HG03060 (cell line): ENCODE data around the gene PPM1H.

ENCODE experiments used
- ATAC-seq: cut with Tn5 transposase; IDR thresholded peaks from one replicate; pipeline ENCODE4 v1.9.1; 2021; ENCODE audit warnings: low read depth, moderate number of reproducible peaks; ENCODE audit not compliant: unreplicated experiment

PPM1H gene

GRCh38 chr12:62629971-62630739, 304.8 kb downstream of the PPM1H start:
- ATAC-seq: no peak

- ATAC-seq: no peak
Measured at GRCh38 chr12:62629413-62629812, 305.5 kb downstream of the PPM1H start.

- ATAC-seq: no peak
Measured at GRCh38 chr12:62627181-62627580, 307.8 kb downstream of the PPM1H start.

- ATAC-seq: no peak
Measured at GRCh38 chr12:62625228-62625627, 309.7 kb downstream of the PPM1H start.

GRCh38 chr12:62622177-62622576, 312.8 kb downstream of the PPM1H start:
- ATAC-seq: no peak

GRCh38 chr12:62621101-62621638, 313.8 kb downstream of the PPM1H start:
- no peak for ATAC-seq

- no peak for ATAC-seq
Measured at GRCh38 chr12:62618930-62619329, 316.0 kb downstream of the PPM1H start.

- no peak for ATAC-seq
Measured at GRCh38 chr12:62618319-62618718, 316.6 kb downstream of the PPM1H start.

- ATAC-seq: no peak
Measured at GRCh38 chr12:62613081-62613480, 321.9 kb downstream of the PPM1H start.

GRCh38 chr12:62606654-62607053, 328.3 kb downstream of the PPM1H start:
- no peak for ATAC-seq

- no peak for ATAC-seq
Measured at GRCh38 chr12:62605981-62606380, 329.0 kb downstream of the PPM1H start.

GRCh38 chr12:62604871-62605270, 330.1 kb downstream of the PPM1H start:
- ATAC-seq: no peak

GRCh38 chr12:62604373-62604772, 330.6 kb downstream of the PPM1H start:
- no peak for ATAC-seq

- no peak for ATAC-seq
Measured at GRCh38 chr12:62603811-62604098, 331.2 kb downstream of the PPM1H start.

GRCh38 chr12:62603061-62603810, 331.7 kb downstream of the PPM1H start:
- peak; percentile 55 for ATAC-seq

GRCh38 chr12:62602255-62603060, 332.5 kb downstream of the PPM1H start:
- peak; percentile 43 for ATAC-seq

- no peak for ATAC-seq
Measured at GRCh38 chr12:62601765-62602164, 333.2 kb downstream of the PPM1H start.

- ATAC-seq: no peak
Measured at GRCh38 chr12:62599854-62600437, 335.0 kb downstream of the PPM1H start.

GRCh38 chr12:62598846-62599245, 336.1 kb downstream of the PPM1H start:
- no peak for ATAC-seq

GRCh38 chr12:62597253-62597652, 337.7 kb downstream of the PPM1H start:
- no peak for ATAC-seq
